ENCODE measurements around the gene RRAGC. TPM values are rescaled to one million over a fixed set of nuclear protein-coding genes. Genes with fewer than 3 reads are reported as not detected.

The RRAGC gene
- total RNA-seq, 4 donors from 2014 or later: 9.9 to 23.3 (median 13.8) TPM

DNA sequence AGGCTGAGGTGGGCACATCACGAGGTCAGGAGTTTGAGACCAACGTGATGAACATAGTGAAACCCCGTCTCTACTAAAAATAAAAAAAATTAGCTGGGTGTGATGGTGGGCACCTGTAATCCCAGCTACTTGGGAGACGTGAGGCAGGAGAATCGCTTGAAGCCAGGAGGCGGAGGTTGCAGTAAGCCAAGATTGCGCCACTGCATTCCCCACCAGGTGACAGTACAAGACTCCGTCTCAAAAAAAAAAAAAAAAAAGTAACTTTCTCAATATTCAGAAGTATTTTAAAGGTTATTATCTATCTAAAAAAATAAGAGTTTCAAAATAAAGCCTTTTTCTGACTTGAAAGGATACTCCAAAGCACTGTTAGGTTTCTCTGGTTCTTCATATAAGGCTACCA, 7.6 kb upstream of the RRAGC start:
- no peaks in the 10 kb centered on the region for H3K27me3 ChIP-seq
- TF ChIP-seq, protein P1, sequence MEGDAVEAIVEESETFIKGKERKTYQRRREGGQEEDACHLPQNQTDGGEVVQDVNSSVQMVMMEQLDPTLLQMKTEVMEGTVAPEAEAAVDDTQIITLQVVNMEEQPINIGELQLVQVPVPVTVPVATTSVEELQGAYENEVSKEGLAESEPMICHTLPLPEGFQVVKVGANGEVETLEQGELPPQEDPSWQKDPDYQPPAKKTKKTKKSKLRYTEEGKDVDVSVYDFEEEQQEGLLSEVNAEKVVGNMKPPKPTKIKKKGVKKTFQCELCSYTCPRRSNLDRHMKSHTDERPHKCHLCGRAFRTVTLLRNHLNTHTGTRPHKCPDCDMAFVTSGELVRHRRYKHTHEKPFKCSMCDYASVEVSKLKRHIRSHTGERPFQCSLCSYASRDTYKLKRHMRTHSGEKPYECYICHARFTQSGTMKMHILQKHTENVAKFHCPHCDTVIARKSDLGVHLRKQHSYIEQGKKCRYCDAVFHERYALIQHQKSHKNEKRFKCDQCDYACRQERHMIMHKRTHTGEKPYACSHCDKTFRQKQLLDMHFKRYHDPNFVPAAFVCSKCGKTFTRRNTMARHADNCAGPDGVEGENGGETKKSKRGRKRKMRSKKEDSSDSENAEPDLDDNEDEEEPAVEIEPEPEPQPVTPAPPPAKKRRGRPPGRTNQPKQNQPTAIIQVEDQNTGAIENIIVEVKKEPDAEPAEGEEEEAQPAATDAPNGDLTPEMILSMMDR (IDR thresholded peaks at IDR 0.05): no peak
- TF ChIP-seq POLR2A (IDR thresholded peaks at IDR 0.05): no peak
- no peaks in the 10 kb centered on the region for H3K9me3 ChIP-seq
- H3K27ac ChIP-seq: no peak overlapping the region
- H3K4me3 ChIP-seq: no peak overlapping the region
- peaks cover 0 to 20% (median 0%) of the 10 kb centered on the region in 3 donors for H3K36me3 ChIP-seq
- DNase-seq: no peak
- H3K4me1 ChIP-seq: peaks cover 0 to 9% (median 3%) of the 10 kb centered on the region in 4 donors

DNA sequence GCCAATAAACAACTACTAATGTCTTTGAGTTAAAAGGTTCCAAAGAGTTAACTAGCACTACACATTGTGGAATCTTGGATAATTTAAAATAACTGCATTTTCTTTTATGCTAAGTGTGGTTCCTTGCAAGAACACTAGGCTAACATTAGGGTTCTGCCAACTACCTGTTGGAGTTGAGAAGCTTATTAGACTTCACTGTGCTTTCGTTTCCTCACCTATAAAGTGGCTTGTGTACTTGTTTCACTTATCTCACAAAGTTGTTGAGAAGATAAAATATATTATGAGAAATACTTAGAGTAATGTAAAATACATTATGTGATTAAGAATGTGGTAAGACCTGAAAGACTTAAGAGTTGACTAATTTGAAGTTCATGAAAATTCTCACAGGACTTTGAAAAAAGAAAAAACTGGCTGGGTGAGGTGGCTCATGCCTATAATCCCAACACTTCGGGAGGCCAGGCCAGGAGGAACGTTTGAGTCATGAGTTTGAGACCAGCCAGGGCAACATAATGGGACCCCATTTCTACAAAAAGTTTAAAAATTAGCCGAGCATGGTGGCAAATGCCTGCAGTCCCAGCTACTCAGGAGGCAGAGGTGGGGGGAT, 5.6 kb upstream of the RRAGC start:
- Histone ChIP-seq H3K4me1 (peaks cover 0 to 15% (median 5%) of the 10 kb centered on the region in 4 donors), H3K27me3 (no peaks in the 10 kb centered on the region), H3K36me3 (peaks cover 0 to 20% (median 0%) of the 10 kb centered on the region in 3 donors), H3K4me3 (no peak overlapping the region), H3K27ac (no peak overlapping the region), H3K9me3 (no peaks in the 10 kb centered on the region)
- no peak for DNase-seq
- TF ChIP-seq, protein P1 (IDR thresholded peaks at IDR 0.05): no peak
- TF ChIP-seq POLR2A (IDR thresholded peaks at IDR 0.05): no peak

DNA sequence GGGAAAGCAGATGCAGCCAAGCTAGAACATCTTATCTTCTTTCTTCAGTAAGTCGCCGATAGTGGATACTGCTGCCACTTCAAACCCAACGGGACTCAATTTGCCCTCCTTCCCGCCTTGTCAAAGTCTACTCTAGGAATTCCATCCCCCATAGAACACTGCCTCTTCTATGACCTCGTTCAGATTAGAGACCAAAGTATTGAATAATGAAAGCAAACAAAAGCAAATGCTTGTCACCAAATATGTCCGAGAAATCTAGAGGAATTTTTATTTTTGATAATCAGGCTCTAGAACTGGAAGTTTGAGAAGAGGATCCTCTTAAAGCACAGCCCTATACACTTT, 853 bp upstream of the RRAGC start:
- Histone ChIP-seq H3K36me3 (peaks cover 0 to 21% (median 0%) of the 10 kb centered on the region in 3 donors), H3K4me3 (peak overlapping the region; percentile 76 to 97 (median 94)), H3K4me1 (peaks cover 0 to 27% (median 20%) of the 10 kb centered on the region in 4 donors), H3K27ac (peak overlapping the region; percentile 61 to 97 (median 94)), H3K27me3 (no peaks in the 10 kb centered on the region), H3K9me3 (no peaks in the 10 kb centered on the region)
- TF ChIP-seq, protein P1 (IDR thresholded peaks at IDR 0.05): no peak
- no peak for TF ChIP-seq POLR2A (IDR thresholded peaks at IDR 0.05)
- no peak for DNase-seq

DNA sequence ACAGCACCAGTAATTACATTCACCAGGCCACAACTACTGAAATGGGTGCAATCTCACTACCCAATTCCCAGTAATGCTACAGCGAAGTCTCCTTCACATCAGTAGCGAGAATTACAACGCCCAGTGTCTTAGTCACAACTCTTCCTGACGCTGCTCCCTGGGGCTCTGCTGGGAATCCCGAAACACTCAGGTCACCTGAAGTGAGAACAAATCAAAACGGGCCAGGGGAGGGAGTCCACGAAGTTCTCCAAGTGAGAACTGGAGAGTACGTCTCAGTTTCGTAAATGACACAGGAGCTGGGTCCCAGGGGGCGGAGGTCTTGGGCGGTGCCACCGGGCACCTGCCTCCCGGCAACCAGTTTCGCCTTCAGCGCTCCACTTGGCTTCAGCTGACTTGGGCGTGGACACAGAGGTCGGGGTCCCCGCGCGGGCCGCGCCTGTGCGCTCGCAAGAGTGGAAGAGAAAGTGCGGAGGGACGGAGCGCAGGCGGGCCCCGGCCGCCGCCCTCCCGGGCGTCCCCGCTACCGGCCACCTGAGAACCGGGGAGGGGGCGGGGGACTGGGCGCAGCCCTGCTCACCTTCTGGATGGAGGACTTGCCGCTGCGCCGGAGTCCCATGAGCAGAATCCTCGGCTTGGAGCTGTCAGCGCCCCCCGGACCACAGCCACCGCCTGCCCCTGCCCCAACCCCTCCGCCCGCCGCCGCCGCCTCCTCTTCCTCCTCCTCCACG, 575 bp downstream of the RRAGC start:
- peak overlapping the region; percentile 89 to 97 (median 94) for H3K27ac ChIP-seq
- peak overlapping the region; percentile 76 to 97 (median 94) for H3K4me3 ChIP-seq
- peak in 1 of 2 donors; percentile 30 for TF ChIP-seq POLR2A (IDR thresholded peaks at IDR 0.05)
- TF ChIP-seq, protein P1 (IDR thresholded peaks at IDR 0.05): no peak
- H3K9me3 ChIP-seq: no peaks in the 10 kb centered on the region
- H3K27me3 ChIP-seq: no peaks in the 10 kb centered on the region
- peaks cover 0 to 22% (median 0%) of the 10 kb centered on the region in 3 donors for H3K36me3 ChIP-seq
- peak; percentile 64 to 87 (median 86) for DNase-seq
- H3K4me1 ChIP-seq: peaks cover 0 to 27% (median 20%) of the 10 kb centered on the region in 4 donors

DNA sequence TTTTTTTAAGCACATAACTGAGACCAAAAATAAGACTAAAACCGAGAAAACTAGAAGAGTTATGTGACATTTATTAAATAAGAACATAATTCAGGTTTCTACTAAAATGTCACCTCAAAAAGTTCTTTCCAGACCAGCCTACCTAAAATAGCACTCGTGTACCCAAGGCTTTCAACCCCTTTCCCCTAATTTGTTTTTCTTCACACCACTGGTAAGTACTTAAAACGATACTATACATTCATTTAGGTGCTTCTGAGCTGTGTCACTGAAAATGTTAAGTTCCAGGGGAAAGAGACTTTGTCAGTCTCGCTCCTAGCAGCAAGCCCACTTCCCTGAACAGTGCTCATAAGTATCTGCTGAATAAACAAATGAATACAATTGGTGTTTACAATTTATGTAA, 6.8 kb downstream of the RRAGC start:
- TF ChIP-seq, protein P1 (IDR thresholded peaks at IDR 0.05): no peak
- TF ChIP-seq POLR2A (IDR thresholded peaks at IDR 0.05): no peak
- H3K36me3 ChIP-seq: peaks cover 0 to 78% (median 0%) of the 10 kb centered on the region in 3 donors
- H3K4me3 ChIP-seq: no peak overlapping the region
- H3K4me1 ChIP-seq: peaks cover 0 to 7% (median 5%) of the 10 kb centered on the region in 4 donors
- no peak overlapping the region for H3K27ac ChIP-seq
- no peaks in the 10 kb centered on the region for H3K9me3 ChIP-seq
- no peaks in the 10 kb centered on the region for H3K27me3 ChIP-seq
- no peak for DNase-seq

All from Peyer's patch (tissue), 4 donors.